ENCODE results near the gene HOXA9. TPM values are rescaled to one million over a fixed set of nuclear protein-coding genes. Genes with fewer than 3 reads are reported as not detected.

Gene HOXA9
- total and polyA plus RNA-seq, 2 of the 8 experiments (the other 6 are each of a cell fraction or from before 2014, with no cell fraction given), result not detected

DNA sequence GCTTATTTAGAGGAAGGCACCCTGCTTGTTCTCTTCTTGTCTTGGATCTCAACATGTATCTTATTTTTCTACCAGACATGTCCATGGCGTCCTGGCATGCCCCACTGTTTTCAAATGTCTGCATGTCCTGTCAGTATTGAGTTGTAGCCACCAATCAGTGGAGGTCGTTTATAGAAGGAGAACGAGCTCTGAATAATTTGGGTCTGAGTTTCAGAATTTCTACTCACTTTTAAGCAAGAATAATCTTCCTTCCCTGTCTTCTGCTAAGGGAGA is 37.5 kb upstream of the HOXA9 start:
- no peaks in the 10 kb centered on the region; the same call in 1 of the 2 replicates for H3K79me1 ChIP-seq (ENCODE audit: low read depth, low read length)
- ChIA-PET CTCF (ENCODE audit: partially characterized antibody) (interaction anchor here (0.6 to 2.1 kb wide), 9 partner anchors 8 to 307 kb away, joined by 3 to 5 read pairs (median 4); partner anchors contain the start of gene HOXA11), POLR2A (ENCODE audit: partially characterized antibody) (no interaction called here)
- no peak overlapping the region for H3K4ac ChIP-seq (replicated peaks; ENCODE audit: insufficient read length, low read depth, low read length)
- no peak overlapping the region for H4K91ac ChIP-seq (replicated peaks; ENCODE audit: insufficient read length, low read length)
- FAIRE-seq, result no peak
- H3K18ac ChIP-seq (ENCODE audit: extremely low read depth, low read length), result no peak overlapping the region
- H3K9ac ChIP-seq (replicated peaks in 1 of 4; ENCODE audit: extremely low read depth in 1 of 4, low read depth in 3 of 4, low read length in 3 of 4), result no peak overlapping the region
- H2BK12ac ChIP-seq (ENCODE audit: low read depth, low read length), result no peak overlapping the region
- peaks cover 97 to 100% (median 100%) of the 10 kb centered on the region in 4 experiments for H3K27me3 ChIP-seq (replicated peaks in 1 of 4; ENCODE audit: control insufficient read depth in 3 of 4, extremely low read depth in 1 of 4, insufficient read depth in 3 of 4, low read length in 3 of 4)
- H4K20me1 ChIP-seq (replicated peaks in 1 of 2; ENCODE audit: control insufficient read depth in 1 of 2, insufficient read depth in 2 of 2, low read length in 2 of 2), result peaks cover 38 to 51% of the 10 kb centered on the region in 2 experiments
- no peaks in the 10 kb centered on the region for H3K79me2 ChIP-seq (ENCODE audit: control insufficient read depth in 1 of 2, insufficient read depth in 2 of 2, low read length in 2 of 2)
- no peak overlapping the region for H2BK20ac ChIP-seq (ENCODE audit: low read length)
- TF ChIP-seq SP2 (IDR thresholded peaks at IDR 0.05; ENCODE audit: low read length), result no peak
- TF ChIP-seq POLR2AphosphoS5 (IDR thresholded peaks at IDR 0.05; ENCODE audit: low read depth, low read length), result no peak
- peak; percentile 58; the same call in 1 of the 2 replicates for TF ChIP-seq CBX8 (IDR thresholded peaks at IDR 0.05; ENCODE audit: borderline replicate concordance, low read depth, low read length)
- TF ChIP-seq POU5F1 (IDR thresholded peaks at IDR 0.05; ENCODE audit: low read depth, low read length), result no peak
- no peak for TF ChIP-seq GTF2F1 (IDR thresholded peaks at IDR 0.05; ENCODE audit: borderline replicate concordance, low read depth, low read length)
- TF ChIP-seq SUZ12 (IDR thresholded peaks at IDR 0.05; ENCODE audit: low read length), result no peak
- no peak for TF ChIP-seq RFX5 (IDR thresholded peaks at IDR 0.05; ENCODE audit: borderline replicate concordance, low read depth, low read length)
- peaks cover 0 to 8% (median 4%) of the 10 kb centered on the region in 4 experiments; a peak in 6 of 7 replicates for H3K4me1 ChIP-seq (replicated peaks in 1 of 4; ENCODE audit: control insufficient read depth in 3 of 4, insufficient read depth in 4 of 4, low read length in 3 of 4)
- H3K4me2 ChIP-seq (ENCODE audit: insufficient read depth in 1 of 2, low read depth in 2 of 2, low read length in 2 of 2), result no peak overlapping the region
- H4K8ac ChIP-seq (ENCODE audit: extremely low read depth, insufficient read depth, low read length), result no peak overlapping the region
- H2BK15ac ChIP-seq (ENCODE audit: low read length), result no peak overlapping the region
- H4K5ac ChIP-seq (ENCODE audit: insufficient read length, low read depth, low read length), result no peak overlapping the region
- H2BK5ac ChIP-seq (ENCODE audit: low read depth, low read length), result no peak overlapping the region
- H2BK120ac ChIP-seq (replicated peaks; ENCODE audit: low read depth, low read length), result no peak overlapping the region
- no peak for DNase-seq (ENCODE audit: low read depth in 1 of 2, low spot score in 2 of 2)
- no peaks in the 10 kb centered on the region; a peak in 1 of 4 replicates for H3K9me3 ChIP-seq (ENCODE audit: insufficient read depth in 2 of 2, low read depth in 1 of 2, low read length in 1 of 2)
- no peak overlapping the region for H3K23ac ChIP-seq (ENCODE audit: insufficient read length)
- peaks cover 0 to 17% (median 0%) of the 10 kb centered on the region in 4 experiments; a peak in 1 of 8 replicates for H3K36me3 ChIP-seq (ENCODE audit: control insufficient read depth in 2 of 4, insufficient read depth in 4 of 4, low read length in 3 of 4)
- no peak overlapping the region for H3K4me3 ChIP-seq (ENCODE audit: extremely low read depth in 1 of 4, insufficient read depth in 2 of 4, low read depth in 3 of 4, low read length in 4 of 4)
- no peak overlapping the region for H3K27ac ChIP-seq (ENCODE audit: low read depth, low read length)
- WGBS, 2 experiments (ENCODE audit: extremely low coverage in 1 of 2, insufficient coverage in 1 of 2, insufficient read length in 1 of 2, insufficient replicate concordance in 2 of 2, low coverage in 1 of 2, low lambda C conversion rate in 2 of 2, missing lambda C conversion rate in 1 of 2), result 31% methylated on average over 3 of the region's 3 CpGs; no CpG with 5 or more reads in 1 of the 2 experiments
- H2AFZ ChIP-seq (ENCODE audit: low read length), result no peak overlapping the region
- no peak overlapping the region for H2AK5ac ChIP-seq (ENCODE audit: low read depth, low read length)
- H3K14ac ChIP-seq (ENCODE audit: insufficient read length), result no peak overlapping the region
- no peaks in the 10 kb centered on the region; the same call in 1 of the 2 replicates for H3K23me2 ChIP-seq (ENCODE audit: low read depth, low read length)
- no peak overlapping the region for H3K56ac ChIP-seq (replicated peaks; ENCODE audit: insufficient read length, low read depth, low read length)

All from H1 (cell line).